Mucosa of descending colon (tissue), 3 donors: ENCODE results near the gene SACM1L. TPM values are rescaled to one million over a fixed set of nuclear protein-coding genes. Genes with fewer than 3 reads are reported as not detected.
"Not testable (repeated sequence)": the region's sequence is repeated elsewhere in the genome, so short reads cannot be mapped to it uniquely, and the experiment has no call there.

Source experiments
- ATAC-seq: fragments of 200-7000 bp; cut with Tn5 transposase; one replicate; pipeline ENCODE4 v1.9.1; 2020; ENCODE audit warnings: mild to moderate bottlenecking, moderate library complexity
- DNase-seq, 3 donors: peaks; one replicate each; pipeline ENCODE4 v3.0.0-alpha.2; 2020
- H3K36me3 ChIP-seq: fragments of 200-600 bp; one replicate; pipeline ENCODE4 v1.8.0; 2021; ENCODE audit warnings: low read depth, mild to moderate bottlenecking
- H3K4me1 ChIP-seq: fragments of 200-600 bp; one replicate; pipeline ENCODE4 v1.8.0; 2021; ENCODE audit warnings: low read depth, mild to moderate bottlenecking
- H3K4me3 ChIP-seq: fragments of 200-600 bp; one replicate; pipeline ENCODE4 v1.8.0; 2021; ENCODE audit warnings: mild to moderate bottlenecking
- H3K9me3 ChIP-seq: fragments of 200-600 bp; one replicate; pipeline ENCODE4 v1.8.0; 2021; ENCODE audit warnings: mild to moderate bottlenecking
- CTCF ChIP-seq: fragments of 200-600 bp; IDR thresholded peaks from one replicate; pipeline ENCODE4 v1.8.0; 2022; ENCODE audit warnings: antibody characterized with exemption, mild to moderate bottlenecking
- intact Hi-C, 2 donors: fragments of 100-400 bp; cut with DNase I in 1 of 2; cut with micrococcal nuclease in 1 of 2; formaldehyde crosslinking; loops; one replicate each; pipeline versions ENCODE4 v1.11.0 to v1.11.1; 2022; cut with DNase I, micrococcal nuclease
- total RNA-seq, 3 donors: library from RNA; stranded (reverse); fragmentation: NEBNext Ultra II Directional in 2 of 3; extraction: Animal tissue kit (Norgen Biotek cat#: 25700) in 2 of 3; gene quantifications; one replicate each; pipeline versions ENCODE4 v1.2.1 to v1.2.4, GENCODE V29; 2021 to 2023
- donor health status: DM: no; HTN: no; CAD: no; lungs with moderate emphysema.
- donor health status: DM: no; HTN: no; CAD: no.
- donor health status: DM: no; HTN: yes; CAD: no.

SACM1L gene
- total RNA-seq, 3 donors from 2014 or later: 54.1 to 62.6 (median 57.2) TPM

GRCh38 chr3:45751537-45752242 is 62.5 kb downstream of the SACM1L start:
- DNase-seq (no peak), ATAC-seq (no peak)
- Histone ChIP-seq H3K36me3 (no peaks in the 10 kb centered on the region), H3K4me3 (no peak overlapping the region), H3K9me3 (no peaks in the 10 kb centered on the region), H3K4me1 (no peaks in the 10 kb centered on the region)
- no peak for TF ChIP-seq CTCF
- intact Hi-C loops: no loop called here

- ATAC-seq: no peak
- no peaks in the 10 kb centered on the region for H3K4me1 ChIP-seq
- DNase-seq: no peak
- no peak for TF ChIP-seq CTCF
- no peak overlapping the region for H3K4me3 ChIP-seq
- H3K9me3 ChIP-seq: no peaks in the 10 kb centered on the region
- intact Hi-C loops: no loop called here
- H3K36me3 ChIP-seq: no peaks in the 10 kb centered on the region
Measured at GRCh38 chr3:45753095-45753494, 63.9 kb downstream of the SACM1L start.

GRCh38 chr3:45754461-45754860 is 65.3 kb downstream of the SACM1L start:
- no peak overlapping the region for H3K4me3 ChIP-seq
- intact Hi-C loops: no loop called here
- H3K4me1 ChIP-seq: no peaks in the 10 kb centered on the region
- no peak for TF ChIP-seq CTCF
- H3K9me3 ChIP-seq: no peaks in the 10 kb centered on the region
- no peak for ATAC-seq
- H3K36me3 ChIP-seq: no peaks in the 10 kb centered on the region
- DNase-seq: no peak

- no peak overlapping the region for H3K4me3 ChIP-seq
- no peaks in the 10 kb centered on the region for H3K9me3 ChIP-seq
- H3K4me1 ChIP-seq: no peaks in the 10 kb centered on the region
- intact Hi-C loops: no loop called here
- no peak for ATAC-seq
- no peaks in the 10 kb centered on the region for H3K36me3 ChIP-seq
- no peak for TF ChIP-seq CTCF
- no peak for DNase-seq
Measured at GRCh38 chr3:45756055-45756454, 66.9 kb downstream of the SACM1L start.

- ATAC-seq, H3K4me3 ChIP-seq: not testable (repeated sequence)
Measured at GRCh38 chr3:45757141-45757540, 67.9 kb downstream of the SACM1L start.

GRCh38 chr3:45758871-45759270 is 69.7 kb downstream of the SACM1L start:
- intact Hi-C loops: no loop called here
- Histone ChIP-seq H3K4me1 (no peaks in the 10 kb centered on the region), H3K4me3 (no peak overlapping the region), H3K36me3 (no peaks in the 10 kb centered on the region), H3K9me3 (no peaks in the 10 kb centered on the region)
- DNase-seq: no peak
- no peak for ATAC-seq
- no peak for TF ChIP-seq CTCF

More at GRCh38 chr3:45757141-45757540, 67.9 kb downstream of the SACM1L start:
- DNase-seq, H3K9me3 ChIP-seq, H3K4me1 ChIP-seq, intact Hi-C loops, H3K36me3 ChIP-seq: not testable (repeated sequence)
